GM12878 (cell line): ENCODE data around the gene LRRN2. TPM values are rescaled to one million over a fixed set of nuclear protein-coding genes. Genes with fewer than 3 reads are reported as not detected.

Experiments
- ATAC-seq: fragments of 200-7000 bp; cut with Tn5 transposase; 3 replicates; pipeline ENCODE4 v1.9.1; 2020; ENCODE audit warnings: mild to moderate bottlenecking, moderate library complexity
- BruUV-seq: library from RNA; stranded (reverse); fragments of 400-500 nt; replicated peaks from 2 replicates; lab custom pipeline; 2021; lab: Mats Ljungman, UMichigan
- CTCF ChIA-PET: fragments of 300-600 bp; sonication (Branson Sonifier 250); formaldehyde crosslinking; extraction: SDS; loops from one replicate; lab custom pipeline; 2021; ENCODE audit warnings: inconsistent platforms; lab: Yijun Ruan, JAX
- POLR2A ChIA-PET: fragments of 350-600 bp; formaldehyde crosslinking; extraction: SDS; loops from one replicate; lab custom pipeline; 2021; ENCODE audit warnings: inconsistent platforms; lab: Charles Lee
- RAD21 ChIA-PET: fragments of 300-600 bp; sonication (Branson Sonifier 250); formaldehyde crosslinking; loops from one replicate; lab custom pipeline; 2023; ENCODE audit warnings: antibody characterized with exemption; ENCODE audit not compliant: unreplicated experiment; lab: Charles Lee
- SMC1A ChIA-PET: fragments of 300-600 bp; sonication (Branson Sonifier 250); formaldehyde crosslinking; loops from one replicate; lab custom pipeline; 2023; ENCODE audit not compliant: unreplicated experiment, uncharacterized antibody; lab: Charles Lee
- DNase-seq: peaks from one replicate; pipeline ENCODE4 v3.0.0-alpha.2; 2011; ENCODE audit warnings: low read depth, low spot score
- FAIRE-seq: peaks from 3 replicates; lab custom pipeline; 2011; peaks lifted over from hg19 to GRCh38; lab: Jason Lieb, UNC
- H2AFZ ChIP-seq: 2 replicates; pipeline ENCODE4 v1.6.0; 2011; ENCODE audit warnings: low read depth, low read length, control low read depth; ENCODE audit not compliant: control insufficient read depth
- H3K27ac ChIP-seq: 2 replicates; pipeline ENCODE4 v1.5.1; 2011; ENCODE audit warnings: control low read depth; ENCODE audit not compliant: control insufficient read depth, insufficient read depth
- H3K27me3 ChIP-seq, 2 experiments: replicated peaks in 1 of 2; 2 replicates each; pipeline versions ENCODE4 v1.6.0 to v1.6.1; 2011; ENCODE audit warnings: low read length in 1 of 2; ENCODE audit not compliant: control insufficient read depth in 2 of 2, insufficient read depth in 2 of 2
- H3K36me3 ChIP-seq, 2 experiments: 2 replicates each; pipeline ENCODE4 v1.5.1; 2011; ENCODE audit warnings: low read length in 1 of 2; ENCODE audit not compliant: control insufficient read depth in 2 of 2, insufficient read depth in 2 of 2
- H3K4me1 ChIP-seq: 2 replicates; pipeline ENCODE4 v1.6.1; 2011; ENCODE audit warnings: mild to moderate bottlenecking, low read length, moderate library complexity, mixed read lengths; ENCODE audit not compliant: control insufficient read depth, insufficient read depth
- H3K4me2 ChIP-seq: 2 replicates; pipeline ENCODE4 v1.6.0; 2011; ENCODE audit warnings: control low read depth; ENCODE audit not compliant: control insufficient read depth, insufficient read depth
- H3K4me3 ChIP-seq: fragments of 200-600 bp; sonication (generic); 2 replicates; pipeline ENCODE4 v1.5.1; 2016
- H3K79me2 ChIP-seq: 2 replicates; pipeline ENCODE4 v1.6.0; 2011; ENCODE audit warnings: low read length; ENCODE audit not compliant: control insufficient read depth, insufficient read depth
- H3K9ac ChIP-seq: 2 replicates; pipeline ENCODE4 v1.8.0; 2011; ENCODE audit warnings: low read length, control low read depth, mixed read lengths; ENCODE audit not compliant: control insufficient read depth, insufficient read depth
- H3K9me3 ChIP-seq: replicated peaks from 3 replicates; pipeline ENCODE4 v1.5.1; 2011; ENCODE audit warnings: mild to moderate bottlenecking, low read length; ENCODE audit not compliant: control insufficient read depth, insufficient read depth
- H4K20me1 ChIP-seq: 2 replicates; pipeline ENCODE4 v1.6.0; 2011; ENCODE audit not compliant: control insufficient read depth, insufficient read depth
- EZH2 ChIP-seq: IDR thresholded peaks from 2 replicates; pipeline ENCODE4 v1.6.1; 2012; ENCODE audit warnings: low read depth, mild to moderate bottlenecking, control low read depth, inconsistent platforms, low read length, borderline replicate concordance; ENCODE audit not compliant: control insufficient read depth
- GABPA ChIP-seq: IDR thresholded peaks from 2 replicates; pipeline ENCODE4 v1.6.1; 2014; ENCODE audit warnings: antibody characterized with exemption, low read depth, mild to moderate bottlenecking, inconsistent platforms
- JUND ChIP-seq: IDR thresholded peaks from 2 replicates; pipeline ENCODE4 v1.6.1; 2012; ENCODE audit warnings: low read depth, mild to moderate bottlenecking, low read length, improper control_type of control experiment, moderate library complexity
- NFXL1 ChIP-seq: fragments of 450-650 bp; IDR thresholded peaks from 2 replicates; pipeline ENCODE4 v1.6.1; 2017; ENCODE audit warnings: antibody characterized with exemption, mild to moderate bottlenecking, borderline replicate concordance
- SP1 ChIP-seq: IDR thresholded peaks from one replicate; pipeline ENCODE4 v1.6.1; 2011; ENCODE audit warnings: low read depth, low read length
- SREBF1 ChIP-seq: IDR thresholded peaks from 2 replicates; pipeline ENCODE4 v1.6.1; 2012; ENCODE audit warnings: mild to moderate bottlenecking, low read length
- STAT3 ChIP-seq: IDR thresholded peaks from 2 replicates; pipeline ENCODE4 v1.6.1; 2011; ENCODE audit warnings: low read depth, low read length, improper control_type of control experiment
- TCF3 ChIP-seq: IDR thresholded peaks from 2 replicates; pipeline ENCODE4 v1.6.1; 2012; ENCODE audit warnings: low read depth, mild to moderate bottlenecking, low read length, borderline replicate concordance; ENCODE audit not compliant: insufficient read depth
- WGBS: methylation state at CpG from one replicate; pipeline ENCODE4 v1.1.6; 2016; ENCODE audit warnings: low lambda C conversion rate; ENCODE audit not compliant: insufficient replicate concordance, insufficient coverage; ENCODE audit errors: missing lambda C conversion rate; 5-methylcytosine and 5-hydroxymethylcytosine counted together
- in situ Hi-C: fragments of 300-500 bp; cut with MboI; formaldehyde crosslinking; loops from 9 replicates; pipeline ENCODE4 v1.14.3; 2018; ENCODE audit warnings: mixed read lengths
- intact Hi-C: fragments of 100-400 bp; cut with micrococcal nuclease; formaldehyde crosslinking; loops from one replicate; pipeline ENCODE4 v1.14.2; 2022; ENCODE audit not compliant: unreplicated experiment
- polyA plus RNA-seq, 11 experiments: library from polyadenylated mRNA; depleted of rRNA in 4 of 11; unstranded in 6 of 11; stranded (reverse) in 5 of 11; fragments of >200 nt; fragmentation: Nextera tagmentation in 4 of 11; fragmentation: Illumina TruSeq in 1 of 11; extraction: Ambion mirVana in 4 of 11; extraction: Trizol in 1 of 11; gene quantifications; 1 replicate in 1 of 11; 2 replicates in 10 of 11; pipeline versions ENCODE4 v1.2.1 to v1.2.3, GENCODE V29; 2011 to 2016; ENCODE audit warnings: inconsistent platforms in 2 of 11, missing spikeins in 2 of 11, low read depth in 1 of 11
- total RNA-seq, 4 experiments: library from RNA; depleted of rRNA in 3 of 4; stranded (reverse); fragments of >200 nt in 3 of 4; fragmentation: Illumina TruSeq in 1 of 4; extraction: Trizol in 1 of 4; gene quantifications; 2 replicates each; pipeline versions ENCODE4 v1.2.1 to v1.2.3, GENCODE V29; 2013 to 2021
- TF ChIP-seq, protein P1 (sequence below): IDR thresholded peaks from 2 replicates; pipeline ENCODE4 v1.6.1; 2012; ENCODE audit warnings: low read depth, low read length, improper control_type of control experiment
- TF ChIP-seq, protein P2 (sequence below): IDR thresholded peaks from 2 replicates; pipeline ENCODE4 v1.6.1; 2011; ENCODE audit warnings: mild to moderate bottlenecking, low read depth, low read length, moderate library complexity; ENCODE audit not compliant: insufficient replicate concordance
- TF ChIP-seq, protein P3 (sequence below): fragments of 450-650 bp; formaldehyde crosslinking; IDR thresholded peaks from 2 replicates; pipeline ENCODE4 v1.5.0; 2022; ENCODE audit warnings: mild to moderate bottlenecking, missing genetic modification characterization
- TF ChIP-seq, protein P4 (sequence below): IDR thresholded peaks from 2 replicates; pipeline ENCODE4 v1.6.1; 2012; ENCODE audit warnings: mild to moderate bottlenecking, low read depth, low read length

Gene LRRN2
- total and polyA plus RNA-seq, 10 of the 15 experiments (the other 5 are each of a cell fraction or from before 2014, with no cell fraction given) = not detected

- TF ChIP-seq TCF3 (no peak), JUND (no peak), SREBF1 (no peak), NFXL1 (no peak)
- TF ChIP-seq, protein P1, sequence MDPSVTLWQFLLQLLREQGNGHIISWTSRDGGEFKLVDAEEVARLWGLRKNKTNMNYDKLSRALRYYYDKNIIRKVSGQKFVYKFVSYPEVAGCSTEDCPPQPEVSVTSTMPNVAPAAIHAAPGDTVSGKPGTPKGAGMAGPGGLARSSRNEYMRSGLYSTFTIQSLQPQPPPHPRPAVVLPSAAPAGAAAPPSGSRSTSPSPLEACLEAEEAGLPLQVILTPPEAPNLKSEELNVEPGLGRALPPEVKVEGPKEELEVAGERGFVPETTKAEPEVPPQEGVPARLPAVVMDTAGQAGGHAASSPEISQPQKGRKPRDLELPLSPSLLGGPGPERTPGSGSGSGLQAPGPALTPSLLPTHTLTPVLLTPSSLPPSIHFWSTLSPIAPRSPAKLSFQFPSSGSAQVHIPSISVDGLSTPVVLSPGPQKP = no peak
These were observed 35.6 kb downstream of the LRRN2 start (continued) for GRCh38 chr1:204649721-204650521.

DNA sequence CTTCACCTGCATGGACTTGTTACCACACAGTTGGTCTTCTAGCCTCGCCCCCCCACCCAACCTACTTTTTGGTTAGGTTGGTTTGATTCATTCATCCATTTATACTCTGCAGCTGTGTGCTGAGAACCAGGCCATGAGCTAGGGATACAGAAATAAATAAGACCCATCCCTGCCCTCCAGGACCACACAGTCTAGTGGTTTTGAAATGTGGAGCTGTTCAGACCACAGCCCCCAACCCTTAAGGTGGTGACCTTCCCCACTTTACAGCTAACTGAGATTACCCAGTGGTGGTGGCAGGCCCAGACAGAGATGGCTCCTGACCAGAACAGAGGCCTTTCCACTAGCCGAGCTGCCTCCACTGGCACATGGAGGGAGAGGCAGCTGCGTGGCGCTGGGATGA, 37.0 kb downstream of the LRRN2 start:
- POLR2A ChIA-PET = no interaction called here
- SMC1A ChIA-PET = no interaction called here
- RAD21 ChIA-PET = no interaction called here
- no peaks in the 10 kb centered on the region; a peak in 3 of 4 replicates for H3K27me3 ChIP-seq
- H3K4me3 ChIP-seq = no peak overlapping the region
- no peaks in the 10 kb centered on the region for H3K9me3 ChIP-seq
- H2AFZ ChIP-seq = no peak overlapping the region
- ATAC-seq (no peak), DNase-seq (no peak), FAIRE-seq (no peak)
- H3K27ac ChIP-seq = no peak overlapping the region
- H3K36me3 ChIP-seq = no peaks in the 10 kb centered on the region
- WGBS = 28% methylated on average over 4 of the region's 4 CpGs
- CTCF ChIA-PET = interaction anchor here (0.6 to 2.1 kb wide), 2 partner anchors 111 to 158 kb away, joined by 4 to 7 read pairs; no protein-coding TSS in a partner anchor
- no peaks in the 10 kb centered on the region for H4K20me1 ChIP-seq
- no peaks in the 10 kb centered on the region; the same call in 1 of the 2 replicates for H3K4me1 ChIP-seq
- no peak overlapping the region for H3K9ac ChIP-seq
- no TSS peak for BruUV-seq
- H3K79me2 ChIP-seq = no peaks in the 10 kb centered on the region
- intact Hi-C loops (no loop called here), in situ Hi-C loops (no loop called here)
- no peak overlapping the region for H3K4me2 ChIP-seq
- TF ChIP-seq GABPA (no peak), SP1 (no peak), EZH2 (no peak), STAT3 (no peak)
- TF ChIP-seq, protein P2, sequence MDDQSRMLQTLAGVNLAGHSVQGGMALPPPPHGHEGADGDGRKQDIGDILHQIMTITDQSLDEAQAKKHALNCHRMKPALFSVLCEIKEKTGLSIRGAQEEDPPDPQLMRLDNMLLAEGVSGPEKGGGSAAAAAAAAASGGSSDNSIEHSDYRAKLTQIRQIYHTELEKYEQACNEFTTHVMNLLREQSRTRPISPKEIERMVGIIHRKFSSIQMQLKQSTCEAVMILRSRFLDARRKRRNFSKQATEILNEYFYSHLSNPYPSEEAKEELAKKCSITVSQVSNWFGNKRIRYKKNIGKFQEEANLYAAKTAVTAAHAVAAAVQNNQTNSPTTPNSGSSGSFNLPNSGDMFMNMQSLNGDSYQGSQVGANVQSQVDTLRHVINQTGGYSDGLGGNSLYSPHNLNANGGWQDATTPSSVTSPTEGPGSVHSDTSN = no peak
- TF ChIP-seq, protein P3, sequence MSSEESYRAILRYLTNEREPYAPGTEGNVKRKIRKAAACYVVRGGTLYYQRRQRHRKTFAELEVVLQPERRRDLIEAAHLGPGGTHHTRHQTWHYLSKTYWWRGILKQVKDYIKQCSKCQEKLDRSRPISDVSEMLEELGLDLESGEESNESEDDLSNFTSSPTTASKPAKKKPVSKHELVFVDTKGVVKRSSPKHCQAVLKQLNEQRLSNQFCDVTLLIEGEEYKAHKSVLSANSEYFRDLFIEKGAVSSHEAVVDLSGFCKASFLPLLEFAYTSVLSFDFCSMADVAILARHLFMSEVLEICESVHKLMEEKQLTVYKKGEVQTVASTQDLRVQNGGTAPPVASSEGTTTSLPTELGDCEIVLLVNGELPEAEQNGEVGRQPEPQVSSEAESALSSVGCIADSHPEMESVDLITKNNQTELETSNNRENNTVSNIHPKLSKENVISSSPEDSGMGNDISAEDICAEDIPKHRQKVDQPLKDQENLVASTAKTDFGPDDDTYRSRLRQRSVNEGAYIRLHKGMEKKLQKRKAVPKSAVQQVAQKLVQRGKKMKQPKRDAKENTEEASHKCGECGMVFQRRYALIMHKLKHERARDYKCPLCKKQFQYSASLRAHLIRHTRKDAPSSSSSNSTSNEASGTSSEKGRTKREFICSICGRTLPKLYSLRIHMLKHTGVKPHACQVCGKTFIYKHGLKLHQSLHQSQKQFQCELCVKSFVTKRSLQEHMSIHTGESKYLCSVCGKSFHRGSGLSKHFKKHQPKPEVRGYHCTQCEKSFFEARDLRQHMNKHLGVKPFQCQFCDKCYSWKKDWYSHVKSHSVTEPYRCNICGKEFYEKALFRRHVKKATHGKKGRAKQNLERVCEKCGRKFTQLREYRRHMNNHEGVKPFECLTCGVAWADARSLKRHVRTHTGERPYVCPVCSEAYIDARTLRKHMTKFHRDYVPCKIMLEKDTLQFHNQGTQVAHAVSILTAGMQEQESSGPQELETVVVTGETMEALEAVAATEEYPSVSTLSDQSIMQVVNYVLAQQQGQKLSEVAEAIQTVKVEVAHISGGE (CRISPR knock-in tag) = no peak
- TF ChIP-seq, protein P4, sequence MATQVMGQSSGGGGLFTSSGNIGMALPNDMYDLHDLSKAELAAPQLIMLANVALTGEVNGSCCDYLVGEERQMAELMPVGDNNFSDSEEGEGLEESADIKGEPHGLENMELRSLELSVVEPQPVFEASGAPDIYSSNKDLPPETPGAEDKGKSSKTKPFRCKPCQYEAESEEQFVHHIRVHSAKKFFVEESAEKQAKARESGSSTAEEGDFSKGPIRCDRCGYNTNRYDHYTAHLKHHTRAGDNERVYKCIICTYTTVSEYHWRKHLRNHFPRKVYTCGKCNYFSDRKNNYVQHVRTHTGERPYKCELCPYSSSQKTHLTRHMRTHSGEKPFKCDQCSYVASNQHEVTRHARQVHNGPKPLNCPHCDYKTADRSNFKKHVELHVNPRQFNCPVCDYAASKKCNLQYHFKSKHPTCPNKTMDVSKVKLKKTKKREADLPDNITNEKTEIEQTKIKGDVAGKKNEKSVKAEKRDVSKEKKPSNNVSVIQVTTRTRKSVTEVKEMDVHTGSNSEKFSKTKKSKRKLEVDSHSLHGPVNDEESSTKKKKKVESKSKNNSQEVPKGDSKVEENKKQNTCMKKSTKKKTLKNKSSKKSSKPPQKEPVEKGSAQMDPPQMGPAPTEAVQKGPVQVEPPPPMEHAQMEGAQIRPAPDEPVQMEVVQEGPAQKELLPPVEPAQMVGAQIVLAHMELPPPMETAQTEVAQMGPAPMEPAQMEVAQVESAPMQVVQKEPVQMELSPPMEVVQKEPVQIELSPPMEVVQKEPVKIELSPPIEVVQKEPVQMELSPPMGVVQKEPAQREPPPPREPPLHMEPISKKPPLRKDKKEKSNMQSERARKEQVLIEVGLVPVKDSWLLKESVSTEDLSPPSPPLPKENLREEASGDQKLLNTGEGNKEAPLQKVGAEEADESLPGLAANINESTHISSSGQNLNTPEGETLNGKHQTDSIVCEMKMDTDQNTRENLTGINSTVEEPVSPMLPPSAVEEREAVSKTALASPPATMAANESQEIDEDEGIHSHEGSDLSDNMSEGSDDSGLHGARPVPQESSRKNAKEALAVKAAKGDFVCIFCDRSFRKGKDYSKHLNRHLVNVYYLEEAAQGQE = no peak
